Measurements from ENCODE around the gene PLCB3.

PLCB3 gene

GRCh38 chr11:64251016-64251752 lies at the start of gene PLCB3:
Gene PLCB3 (plus strand): TSS chr11:64251530. CDS start chr11:64251650, 120 bp downstream.
- peak; percentile 25 for DNase-seq

GRCh38 chr11:64201543-64201942 lies 49.8 kb upstream of the PLCB3 start:
- DNase-seq, result no peak

- DNase-seq, result no peak
These were observed 48.3 kb upstream of the PLCB3 start for GRCh38 chr11:64202992-64203391.

- DNase-seq, result no peak
These were observed 47.8 kb upstream of the PLCB3 start for GRCh38 chr11:64203421-64204079.

GRCh38 chr11:64204080-64204440 lies 47.3 kb upstream of the PLCB3 start:
- no peak for DNase-seq

- DNase-seq, result peak; percentile 78
These were observed 46.8 kb upstream of the PLCB3 start for GRCh38 chr11:64204464-64204989.

- DNase-seq, result no peak
These were observed 44.7 kb upstream of the PLCB3 start, which contains the start of gene FERMT3 for GRCh38 chr11:64206457-64207255. Gene FERMT3 (plus strand): TSS chr11:64206721. CDS start chr11:64207365, 644 bp downstream.

GRCh38 chr11:64207256-64208085 lies 43.9 kb upstream of the PLCB3 start:
- DNase-seq, result no peak

- no peak for DNase-seq
These were observed 43.1 kb upstream of the PLCB3 start for GRCh38 chr11:64208086-64208795.

- no peak for DNase-seq
These were observed 42.4 kb upstream of the PLCB3 start for GRCh38 chr11:64208796-64209562.

- no peak for DNase-seq
These were observed 41.8 kb upstream of the PLCB3 start for GRCh38 chr11:64209563-64209843.

- DNase-seq, result no peak
These were observed 40.9 kb upstream of the PLCB3 start for GRCh38 chr11:64210301-64211020.

- DNase-seq, result no peak
These were observed 40.0 kb upstream of the PLCB3 start for GRCh38 chr11:64211181-64211872.

- DNase-seq, result no peak
These were observed 34.5 kb upstream of the PLCB3 start for GRCh38 chr11:64216879-64217278.

GRCh38 chr11:64218628-64219353 lies 32.5 kb upstream of the PLCB3 start:
- DNase-seq, result no peak

GRCh38 chr11:64219354-64219684 lies 32.0 kb upstream of the PLCB3 start:
- no peak for DNase-seq

- DNase-seq, result no peak
These were observed 31.6 kb upstream of the PLCB3 start for GRCh38 chr11:64219755-64220154.

- DNase-seq, result no peak
These were observed 31.1 kb upstream of the PLCB3 start for GRCh38 chr11:64220271-64220670.

- no peak for DNase-seq
These were observed 30.5 kb upstream of the PLCB3 start for GRCh38 chr11:64220798-64221197.

Measured in NCI-H1436 (cell line).